ENCODE data around the gene NRTN. TPM values are rescaled to one million over a fixed set of nuclear protein-coding genes. Genes with fewer than 3 reads are reported as not detected.
"Not testable (repeated sequence)": the region's sequence is repeated elsewhere in the genome, so short reads cannot be mapped to it uniquely, and the experiment has no call there.

Gene NRTN
- total and polyA plus RNA-seq, 2 of the 4 experiments (the other 2 are of a cell fraction): 0.17 to 0.18 TPM

DNA sequence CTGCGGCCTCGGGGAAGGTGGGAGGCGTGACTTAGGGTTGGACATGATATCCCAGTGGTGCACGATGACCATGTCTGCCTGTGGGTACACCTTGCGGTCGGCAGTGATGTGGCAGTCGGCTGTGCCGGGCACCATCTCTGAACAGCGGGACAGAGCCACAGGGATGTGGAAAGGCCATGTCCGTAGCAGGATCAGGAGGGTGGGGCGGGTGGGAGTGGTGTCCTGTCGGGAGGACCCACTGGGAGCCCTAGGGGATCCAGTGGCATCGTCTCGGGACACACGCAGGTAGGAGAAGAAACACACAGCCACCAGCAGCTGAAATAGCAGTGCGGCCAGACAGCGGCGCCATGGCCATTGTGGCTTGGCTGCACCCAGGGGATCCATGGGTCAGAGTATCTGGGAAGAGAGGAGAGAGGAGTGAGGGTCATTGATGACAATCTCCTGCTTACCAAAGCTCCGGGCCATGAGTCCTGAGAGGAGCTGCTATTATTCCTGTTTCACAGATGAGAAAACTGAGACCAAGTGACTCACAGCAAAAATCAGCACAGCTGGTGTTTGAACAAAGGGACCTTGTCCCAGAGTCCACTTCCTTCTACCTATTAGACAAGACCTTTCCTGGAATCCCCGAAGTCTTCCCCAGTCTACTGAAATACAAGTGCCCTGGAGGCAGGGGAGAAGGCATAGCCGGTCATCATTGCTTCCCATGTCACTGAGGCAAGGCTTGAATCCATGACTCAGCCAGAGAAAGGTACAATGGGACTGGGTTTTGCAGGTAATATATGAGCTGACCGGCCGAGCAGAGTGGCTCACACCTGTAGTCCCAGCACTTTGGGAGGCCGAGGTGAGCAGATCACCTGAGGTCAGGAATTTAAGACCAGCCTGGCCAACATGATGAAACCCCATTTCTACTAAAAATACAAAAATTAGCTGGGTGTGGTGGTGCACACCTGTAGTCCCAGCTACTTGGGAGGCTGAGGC is 39.9 kb downstream of the NRTN start:
- Histone ChIP-seq H3K36me3 (ENCODE audit: control insufficient read depth, insufficient read depth, low read length) (no peaks in the 10 kb centered on the region), H3K4ac (ENCODE audit: low read depth, low read length) (no peak overlapping the region), H4K20me1 (ENCODE audit: insufficient read depth, low read length) (no peaks in the 10 kb centered on the region; the same call in 1 of the 2 replicates), H3K9ac (ENCODE audit: low read depth, low read length) (no peak overlapping the region), H3K4me3 (ENCODE audit: insufficient read depth, low read depth, low read length) (no peak overlapping the region), H4K91ac (ENCODE audit: insufficient read depth, low read depth, low read length) (no peak overlapping the region), H2AK5ac (ENCODE audit: low read depth, low read length) (no peak overlapping the region), H3K4me1 (ENCODE audit: control insufficient read depth, insufficient read depth, low read length) (no peaks in the 10 kb centered on the region), H4K5ac (ENCODE audit: low read depth, low read length) (no peak overlapping the region), H2BK15ac (ENCODE audit: low read depth, low read length) (no peak overlapping the region), H3K9me3 (ENCODE audit: control insufficient read depth, insufficient read depth, low read length) (no peaks in the 10 kb centered on the region), H3K23ac (ENCODE audit: low read depth, low read length) (no peak overlapping the region), H2BK120ac (ENCODE audit: low read depth, low read length) (no peak overlapping the region), H3K56ac (ENCODE audit: extremely low read depth, insufficient read depth, low read length) (no peak overlapping the region), H3K27ac (ENCODE audit: insufficient read depth, low read length) (no peak overlapping the region), H2BK20ac (ENCODE audit: low read depth, low read length) (no peak overlapping the region), H2BK5ac (ENCODE audit: low read depth, low read length, poor library complexity, severe bottlenecking) (no peak overlapping the region), H3K9me1 (ENCODE audit: insufficient read depth, low read length) (no peaks in the 10 kb centered on the region), H3K27me3 (ENCODE audit: control insufficient read depth, insufficient read depth, low read length) (peaks cover 13% of the 10 kb centered on the region; the same call in 1 of the 2 replicates), H3K18ac (ENCODE audit: low read depth, low read length) (no peak overlapping the region), H2AFZ (replicated peaks; ENCODE audit: low read length, poor library complexity) (peak overlapping the region; percentile 32), H3K4me2 (ENCODE audit: low read depth, low read length) (no peak overlapping the region), H2AK9ac (replicated peaks; ENCODE audit: low read depth, low read length, poor library complexity) (no peak overlapping the region), H3K14ac (replicated peaks; ENCODE audit: low read depth, low read length) (no peak overlapping the region), H3K79me1 (ENCODE audit: low read depth in 1 of 2, low read length in 2 of 2) (no peaks in the 10 kb centered on the region), H4K8ac (ENCODE audit: low read depth in 2 of 2, low read length in 2 of 2) (no peak overlapping the region)
- in situ Hi-C loops (cut with MboI; ENCODE audit: low sequenced_read_pairs): no loop called here
- TF ChIP-seq, protein P1, sequence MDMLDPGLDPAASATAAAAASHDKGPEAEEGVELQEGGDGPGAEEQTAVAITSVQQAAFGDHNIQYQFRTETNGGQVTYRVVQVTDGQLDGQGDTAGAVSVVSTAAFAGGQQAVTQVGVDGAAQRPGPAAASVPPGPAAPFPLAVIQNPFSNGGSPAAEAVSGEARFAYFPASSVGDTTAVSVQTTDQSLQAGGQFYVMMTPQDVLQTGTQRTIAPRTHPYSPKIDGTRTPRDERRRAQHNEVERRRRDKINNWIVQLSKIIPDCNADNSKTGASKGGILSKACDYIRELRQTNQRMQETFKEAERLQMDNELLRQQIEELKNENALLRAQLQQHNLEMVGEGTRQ (IDR thresholded peaks at IDR 0.05; ENCODE audit: low read depth, low read length): no peak
- ATAC-seq (ENCODE audit: low read depth) (no peak), DNase-seq (no peak)
- intact Hi-C loops (cut with micrococcal nuclease): no loop called here
- no TSS peak for BruUV-seq (replicated peaks)
- CTCF ChIA-PET: no interaction called here
- dilution Hi-C loops (cut with HindIII; ENCODE audit: low sequenced_read_pairs, unreplicated experiment): no loop called here
- POLR2A ChIA-PET (ENCODE audit: unreplicated experiment): no interaction called here
- WGBS, 2 experiments (ENCODE audit: extremely low coverage in 2 of 2, insufficient read length in 1 of 2): 67% methylated on average over 12 of the region's 24 CpGs; no CpG with 5 or more reads in 1 of the 2 experiments

DNA sequence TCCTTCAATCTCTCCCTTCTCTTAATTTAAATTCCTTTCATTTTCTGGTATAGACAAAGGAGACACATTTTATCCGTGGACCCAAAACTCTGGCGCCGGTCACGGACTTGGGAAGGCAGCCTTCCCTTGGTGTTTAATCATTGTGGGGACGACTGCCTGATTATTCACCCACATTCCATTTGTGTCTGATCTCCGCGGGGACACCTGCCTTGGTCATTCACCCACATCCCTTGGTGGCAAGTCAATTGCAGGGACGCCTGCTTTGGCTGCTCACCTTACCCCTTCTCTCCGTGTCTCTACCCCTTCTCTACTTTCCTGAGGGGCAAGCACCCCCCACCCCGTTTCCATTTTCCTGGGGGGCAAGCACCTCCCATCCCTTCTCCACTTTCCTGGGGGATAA is 43.0 kb downstream of the NRTN start:
- H2BK15ac ChIP-seq (ENCODE audit: low read depth, low read length); intact Hi-C loops (cut with micrococcal nuclease); H3K4me1 ChIP-seq (ENCODE audit: control insufficient read depth, insufficient read depth, low read length); H4K20me1 ChIP-seq (ENCODE audit: insufficient read depth, low read length); H2AK5ac ChIP-seq (ENCODE audit: low read depth, low read length); H2AFZ ChIP-seq (replicated peaks; ENCODE audit: low read length, poor library complexity); H3K9ac ChIP-seq (ENCODE audit: low read depth, low read length); H3K4me3 ChIP-seq (ENCODE audit: insufficient read depth, low read depth, low read length); H3K9me3 ChIP-seq (ENCODE audit: control insufficient read depth, insufficient read depth, low read length); H4K5ac ChIP-seq (ENCODE audit: low read depth, low read length); ATAC-seq (ENCODE audit: low read depth); H3K18ac ChIP-seq (ENCODE audit: low read depth, low read length); H3K27ac ChIP-seq (ENCODE audit: insufficient read depth, low read length); DNase-seq; H3K36me3 ChIP-seq (ENCODE audit: control insufficient read depth, insufficient read depth, low read length); H2BK5ac ChIP-seq (ENCODE audit: low read depth, low read length, poor library complexity, severe bottlenecking); H3K14ac ChIP-seq (replicated peaks; ENCODE audit: low read depth, low read length); H3K79me1 ChIP-seq (ENCODE audit: low read depth in 1 of 2, low read length in 2 of 2); BruUV-seq (replicated peaks); H4K8ac ChIP-seq (ENCODE audit: low read depth in 2 of 2, low read length in 2 of 2); H3K23ac ChIP-seq (ENCODE audit: low read depth, low read length); H3K56ac ChIP-seq (ENCODE audit: extremely low read depth, insufficient read depth, low read length); H3K9me1 ChIP-seq (ENCODE audit: insufficient read depth, low read length); H3K4ac ChIP-seq (ENCODE audit: low read depth, low read length); in situ Hi-C loops (cut with MboI; ENCODE audit: low sequenced_read_pairs); POLR2A ChIA-PET (ENCODE audit: unreplicated experiment); H2BK20ac ChIP-seq (ENCODE audit: low read depth, low read length); dilution Hi-C loops (cut with HindIII; ENCODE audit: low sequenced_read_pairs, unreplicated experiment); H2AK9ac ChIP-seq (replicated peaks; ENCODE audit: low read depth, low read length, poor library complexity); H2BK120ac ChIP-seq (ENCODE audit: low read depth, low read length); CTCF ChIA-PET; H3K4me2 ChIP-seq (ENCODE audit: low read depth, low read length); H4K91ac ChIP-seq (ENCODE audit: insufficient read depth, low read depth, low read length): not testable (repeated sequence)
- H3K27me3 ChIP-seq (ENCODE audit: control insufficient read depth, insufficient read depth, low read length): peaks cover 22% of the 10 kb centered on the region
- WGBS, 2 experiments (ENCODE audit: extremely low coverage in 2 of 2, insufficient read length in 1 of 2): 56% methylated on average over 7 of the region's 10 CpGs; no CpG with 5 or more reads in 1 of the 2 experiments

Measured in IMR-90 (cell line).